Stimulated activated CD4-positive, alpha-beta T cell treated with anti-CD3 and anti-CD28 coated beads, TNF-alpha, amount 100 ng/mL, for 1 hour (primary cell): ENCODE measurements around the gene TAC4.
"Not testable (repeated sequence)": the region's sequence is repeated elsewhere in the genome, so short reads cannot be mapped to it uniquely, and the experiment has no call there.

Experiments
- DNase-seq, 3 donors: peaks; one replicate each; pipeline ENCODE4 v3.0.0-alpha.2; 2020; ENCODE audit warnings: low read depth in 3 of 3, low spot score in 1 of 3

Gene TAC4

DNA sequence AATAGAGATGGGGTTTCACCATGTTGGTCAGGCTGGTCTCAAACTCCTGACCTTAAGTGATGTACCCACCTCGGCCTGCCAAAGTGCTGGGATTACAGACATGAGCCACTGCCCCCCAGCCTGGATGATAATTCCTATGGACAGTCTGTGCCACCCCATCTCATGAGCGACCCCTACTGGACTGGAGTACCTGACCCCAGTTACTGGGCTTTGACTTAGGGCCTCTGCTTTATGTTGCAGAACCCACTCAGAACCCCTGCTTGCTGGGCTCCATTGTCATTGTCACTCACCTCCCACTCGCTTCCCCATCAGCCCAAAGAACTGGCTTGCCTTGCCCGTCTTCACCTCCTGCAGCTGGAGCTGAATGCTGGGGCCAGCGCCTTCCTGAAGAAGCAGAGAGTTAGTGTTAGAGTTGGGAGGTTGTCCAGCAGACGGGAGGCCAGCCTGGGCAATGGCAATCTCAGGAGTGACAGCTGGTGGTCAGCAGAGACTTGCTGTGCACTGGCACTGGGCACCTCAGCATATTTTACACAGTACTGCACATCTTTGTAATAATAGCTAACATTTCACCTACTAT is 4.0 kb downstream of the TAC4 start:
- DNase-seq = no peak

DNA sequence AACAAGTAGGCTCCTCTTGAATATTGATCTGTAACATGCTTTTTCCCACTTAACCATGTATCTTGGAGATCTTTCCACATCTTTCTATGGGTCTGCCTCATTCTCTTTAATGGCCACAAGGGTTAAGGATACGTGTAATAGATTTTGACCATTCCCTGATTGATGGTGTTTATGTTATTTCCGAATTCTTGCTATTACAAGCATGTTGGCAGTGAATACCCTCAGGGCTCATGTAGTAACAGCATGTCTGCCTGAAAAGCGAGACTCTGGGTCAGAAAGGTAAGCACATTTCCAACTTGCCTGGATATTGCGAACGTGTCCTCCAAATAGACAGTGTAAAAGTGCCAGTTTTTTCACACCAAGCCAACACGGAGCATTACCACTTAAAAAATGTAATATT is 5.0 kb downstream of the TAC4 start:
- DNase-seq = no peak

DNA sequence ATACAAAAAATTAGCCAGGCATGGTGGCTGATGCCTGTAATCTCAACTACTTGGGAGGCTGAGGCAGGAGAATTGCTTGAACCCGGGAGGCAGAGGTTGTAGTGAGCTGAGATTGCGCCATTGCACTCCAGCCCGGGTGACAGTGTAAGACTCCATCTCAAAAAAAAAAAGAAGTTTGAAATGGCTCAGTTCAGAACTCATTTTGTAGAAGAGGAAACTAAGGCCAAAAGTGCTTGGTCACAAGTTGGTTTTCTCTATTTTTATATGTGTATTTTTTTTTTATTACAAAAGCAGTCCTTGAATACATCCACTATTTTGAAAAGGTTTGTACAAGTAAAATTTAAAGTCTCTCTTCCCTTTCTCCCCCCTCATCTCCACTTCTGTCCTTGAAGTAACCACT is 5.5 kb downstream of the TAC4 start:
- DNase-seq = no peak

DNA sequence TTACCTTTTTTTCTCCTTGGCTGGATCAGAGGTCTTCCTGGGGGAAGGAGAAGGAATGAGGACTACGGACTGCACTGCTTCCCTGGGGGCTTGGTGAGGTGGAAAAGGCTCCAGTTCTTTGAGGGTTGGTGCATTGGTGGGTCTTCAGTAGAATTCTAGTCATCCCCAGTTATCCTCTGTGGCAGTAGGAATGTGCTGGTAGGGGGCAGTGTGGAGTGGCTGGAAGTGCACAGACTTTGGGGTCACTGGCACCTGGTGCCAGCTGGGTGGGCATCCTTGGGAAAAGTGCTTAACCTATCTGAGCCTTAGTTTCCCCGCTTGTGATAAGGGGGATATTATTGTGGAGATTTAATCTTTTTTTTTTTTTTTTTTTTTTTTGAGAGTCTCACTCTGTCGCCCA is 6.3 kb downstream of the TAC4 start:
- no peak for DNase-seq

DNA sequence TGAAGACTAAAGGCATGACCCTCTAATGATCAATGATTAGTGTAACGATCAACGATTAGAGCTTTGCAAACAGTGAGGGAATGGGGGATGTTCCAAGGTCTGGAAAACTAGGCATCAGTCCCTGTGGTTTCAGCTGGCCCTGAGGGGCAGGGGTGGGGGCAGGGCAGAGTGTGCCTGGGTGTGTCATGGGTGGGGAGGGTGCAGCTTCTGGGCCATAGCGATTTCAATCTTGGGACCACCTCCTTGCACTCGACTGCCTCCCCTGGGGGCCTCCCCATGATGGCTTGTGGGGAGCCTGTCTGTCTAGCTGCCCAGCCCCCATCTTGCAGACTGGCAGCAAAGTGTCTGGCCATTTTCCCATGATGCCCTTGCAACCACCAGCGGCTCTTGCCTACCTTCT is 8.4 kb downstream of the TAC4 start:
- no peak for DNase-seq

DNA sequence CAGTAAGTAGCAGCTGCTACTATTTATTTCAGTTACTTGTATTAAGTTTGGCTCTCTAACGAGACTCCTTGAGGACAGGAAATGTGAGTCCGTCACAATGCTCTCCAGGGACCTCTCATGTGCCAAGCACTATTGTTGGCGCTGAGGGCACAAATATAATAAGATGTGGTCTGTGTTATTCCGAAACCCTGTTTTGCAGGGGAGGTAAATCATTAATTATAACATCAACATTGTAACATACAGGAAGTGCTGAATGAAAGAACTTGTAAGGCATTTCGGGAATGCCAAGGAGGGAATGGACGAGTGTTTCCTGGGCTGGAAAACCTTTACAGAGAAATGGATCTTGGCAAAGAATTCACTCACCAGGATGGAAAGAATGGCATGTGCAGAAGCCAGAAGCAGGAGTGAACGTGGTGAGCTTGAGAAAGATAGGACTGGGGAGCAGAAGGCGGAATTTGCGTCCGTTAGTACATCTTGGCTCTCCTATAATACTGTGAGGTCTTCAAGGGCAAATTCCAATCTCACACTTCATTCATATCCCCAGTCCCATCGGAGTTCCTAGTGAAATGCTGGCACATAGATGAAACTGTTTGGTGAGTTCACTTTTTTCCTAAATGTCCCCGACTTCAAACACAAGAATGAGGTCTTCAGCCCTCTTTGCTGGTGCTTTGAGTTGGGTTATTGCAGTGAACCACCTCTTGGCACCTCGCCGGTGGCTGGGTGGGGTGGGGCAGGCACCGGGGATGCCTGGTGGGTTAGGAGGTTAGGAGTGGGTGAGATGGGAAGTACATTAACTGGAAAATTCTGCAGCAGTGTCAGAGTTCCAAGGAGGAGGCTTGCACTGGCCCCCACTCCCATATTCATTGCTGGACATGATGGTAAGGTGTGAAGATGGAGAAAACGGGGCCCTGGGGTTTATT is 11.5 kb downstream of the TAC4 start:
- DNase-seq = no peak

DNA sequence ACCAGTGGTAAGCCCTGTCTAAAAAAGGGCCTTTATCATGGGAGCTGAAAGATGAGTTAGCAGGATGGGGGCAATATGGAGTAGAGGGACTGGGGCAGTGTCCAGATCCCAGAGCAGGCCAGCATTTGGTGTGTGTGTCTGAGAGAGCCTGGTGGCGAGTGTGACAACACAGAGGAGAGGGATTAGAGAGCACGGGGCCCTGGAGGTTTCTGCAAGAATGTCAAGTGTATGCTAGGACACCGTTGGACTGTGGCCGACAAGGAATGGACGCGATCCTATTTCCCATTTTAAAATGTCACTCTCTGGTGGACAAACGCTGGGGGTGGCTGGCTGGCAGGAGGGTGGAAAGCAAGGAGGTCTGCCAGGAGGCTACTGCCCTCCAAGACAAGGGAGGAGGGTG is 12.4 kb downstream of the TAC4 start:
- DNase-seq = no peak

DNA sequence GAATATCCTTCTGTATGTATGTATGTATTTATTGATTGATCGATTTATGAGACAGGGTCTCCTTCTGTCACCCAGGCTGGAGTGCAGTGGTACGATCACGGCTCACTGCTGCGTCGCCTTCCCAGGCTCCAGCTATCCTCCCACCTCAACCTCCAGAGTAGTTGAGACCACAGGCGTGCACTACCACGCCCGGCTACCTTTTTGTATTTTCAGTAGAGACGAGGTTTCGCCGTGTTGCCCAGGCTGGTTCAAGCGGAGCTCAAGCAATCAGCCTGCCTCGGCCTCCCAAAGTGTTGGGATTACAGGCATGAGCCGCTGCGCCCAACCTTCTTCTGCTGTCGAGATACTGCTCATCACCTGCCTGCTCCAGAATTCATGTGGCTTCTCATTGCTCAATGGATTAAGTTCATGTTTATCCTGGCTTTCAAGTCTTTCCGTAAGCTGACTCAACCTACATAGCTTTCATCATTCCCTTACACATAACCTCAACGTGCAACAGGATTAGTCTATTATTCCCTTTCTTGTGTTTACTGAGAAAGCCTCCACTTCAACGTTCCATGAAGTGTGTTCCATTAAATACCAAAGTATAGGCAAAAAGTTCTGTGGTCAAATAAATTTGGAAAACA is 13.6 kb downstream of the TAC4 start:
- DNase-seq = no peak

DNA sequence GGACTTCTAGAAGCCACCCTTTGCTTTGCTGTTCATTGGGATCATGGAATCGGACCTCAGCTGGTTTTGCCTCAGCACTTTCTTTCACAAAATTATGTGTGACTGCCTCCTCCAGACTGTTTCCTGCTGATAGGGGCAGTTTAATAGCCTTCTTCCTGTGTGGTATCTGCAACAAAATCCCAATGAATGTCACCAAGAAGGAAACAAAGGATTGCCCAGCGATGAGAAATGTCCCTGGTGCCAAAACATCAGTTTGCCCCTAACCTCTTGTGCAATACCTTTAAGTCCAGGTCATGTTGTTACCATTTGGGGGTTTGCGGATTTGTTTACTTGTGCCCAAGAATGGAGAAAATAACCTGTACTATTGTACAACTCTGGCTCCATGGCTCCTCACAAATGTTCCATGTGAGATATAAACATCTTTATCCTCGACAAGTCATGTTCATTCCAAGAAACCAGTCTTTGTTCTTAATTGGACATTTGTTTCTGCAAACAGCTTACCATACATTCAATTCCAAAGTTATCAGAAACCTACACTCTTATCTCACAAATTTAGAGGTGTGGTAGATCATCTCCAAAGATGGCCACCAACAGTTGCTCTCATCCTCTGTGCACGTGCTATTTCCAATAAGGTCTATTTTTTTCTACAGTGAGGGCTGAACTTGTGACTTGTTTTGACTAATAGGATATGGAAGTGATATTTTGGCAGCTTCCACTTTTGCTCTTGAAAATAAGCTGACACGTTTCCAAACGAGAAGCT is 14.8 kb downstream of the TAC4 start:
- DNase-seq = no peak

DNA sequence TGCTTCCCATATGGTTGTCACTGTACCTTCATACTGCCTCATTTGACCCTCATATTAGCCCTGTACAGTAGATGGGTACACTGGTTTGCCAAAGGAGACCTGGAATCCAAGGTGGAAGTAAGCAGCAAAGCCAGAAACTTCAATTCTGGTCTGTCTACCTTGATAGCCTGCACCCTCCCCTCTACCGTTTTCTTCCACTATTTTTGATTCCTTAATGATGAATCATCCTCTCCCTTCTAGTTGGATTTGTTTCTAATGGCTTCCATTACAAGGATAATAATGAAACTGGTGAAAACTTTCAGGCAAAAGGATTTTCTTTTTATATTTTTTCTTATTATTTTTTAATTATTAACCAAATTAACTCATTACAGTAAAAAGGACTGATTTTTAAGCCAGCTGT is 17.3 kb downstream of the TAC4 start:
- no peak for DNase-seq

DNA sequence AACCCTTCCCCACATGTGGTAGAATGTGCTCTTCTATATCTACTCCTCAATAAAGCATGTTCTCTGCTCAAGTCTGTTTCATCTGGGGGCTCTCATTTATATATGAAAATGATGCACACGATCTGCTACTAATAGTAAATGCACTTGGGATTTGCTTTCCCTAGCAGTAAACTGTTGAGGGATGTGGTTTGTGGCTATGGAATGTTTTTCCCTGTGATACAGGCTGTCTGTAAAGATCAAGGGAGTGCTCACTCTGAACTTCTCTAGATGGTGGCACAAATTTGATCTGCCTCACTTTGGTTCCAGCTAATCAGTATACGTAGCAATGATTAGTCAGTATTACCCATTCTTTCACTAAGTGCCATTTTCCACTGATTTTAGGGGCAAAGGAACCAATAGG is 18.8 kb downstream of the TAC4 start:
- DNase-seq = no peak

DNA sequence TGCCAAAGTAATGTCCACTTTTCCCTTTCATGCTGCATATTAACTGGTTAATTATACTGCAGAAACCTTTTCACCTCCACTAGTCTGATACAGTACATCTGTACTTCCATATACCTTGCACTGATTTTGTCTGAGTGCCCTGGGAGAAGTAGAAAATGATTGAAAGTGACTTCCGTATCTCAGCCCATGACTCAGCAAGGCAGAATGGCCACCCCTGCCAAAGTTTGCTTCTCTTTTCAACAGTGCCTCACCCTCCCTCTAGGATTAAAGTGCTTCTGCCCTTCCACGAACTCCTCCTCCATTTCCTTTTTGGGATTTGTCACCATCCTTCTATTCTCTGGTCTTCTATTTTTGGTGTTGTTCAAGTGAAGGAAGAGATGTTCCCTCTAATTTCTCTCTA is 19.5 kb downstream of the TAC4 start:
- DNase-seq = not testable (repeated sequence)

DNA sequence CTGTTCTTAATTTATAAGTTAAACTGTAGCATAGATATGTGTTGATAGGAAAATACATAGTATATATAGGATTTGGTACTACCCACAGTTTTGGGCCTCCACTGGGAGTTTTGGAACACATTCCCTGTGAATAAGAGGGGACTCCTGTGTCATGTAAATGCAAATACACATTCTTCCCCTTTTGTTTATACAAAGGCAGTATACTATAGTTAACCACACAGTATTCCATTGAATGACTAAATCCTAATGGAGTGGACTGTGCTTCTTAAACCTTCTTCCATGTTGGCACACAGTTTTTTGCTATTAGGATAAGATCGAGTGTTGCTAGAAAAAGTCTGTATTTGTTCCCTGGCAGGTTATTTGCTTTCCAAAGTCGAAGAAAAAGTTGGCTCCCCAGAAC is 22.2 kb downstream of the TAC4 start:
- DNase-seq = no peak

DNA sequence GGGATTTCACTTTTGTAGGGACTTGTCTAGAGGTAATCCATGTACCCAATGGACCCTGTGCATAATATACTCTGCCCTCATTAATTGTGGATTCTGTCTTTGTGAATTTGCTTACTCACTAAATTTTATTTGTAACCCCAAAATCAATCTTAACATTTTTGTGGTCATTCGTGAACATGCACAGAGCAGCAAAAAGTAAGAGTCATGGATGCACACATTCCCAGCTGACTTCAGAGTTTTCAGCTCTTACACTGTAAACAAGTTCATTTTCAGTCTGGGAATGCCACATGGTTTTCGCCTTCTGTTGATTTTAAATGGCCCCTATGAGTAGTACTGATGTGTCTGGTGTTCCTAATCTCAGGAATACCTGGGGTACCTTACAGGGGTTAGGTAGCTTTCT is 24.3 kb downstream of the TAC4 start:
- DNase-seq = no peak

DNA sequence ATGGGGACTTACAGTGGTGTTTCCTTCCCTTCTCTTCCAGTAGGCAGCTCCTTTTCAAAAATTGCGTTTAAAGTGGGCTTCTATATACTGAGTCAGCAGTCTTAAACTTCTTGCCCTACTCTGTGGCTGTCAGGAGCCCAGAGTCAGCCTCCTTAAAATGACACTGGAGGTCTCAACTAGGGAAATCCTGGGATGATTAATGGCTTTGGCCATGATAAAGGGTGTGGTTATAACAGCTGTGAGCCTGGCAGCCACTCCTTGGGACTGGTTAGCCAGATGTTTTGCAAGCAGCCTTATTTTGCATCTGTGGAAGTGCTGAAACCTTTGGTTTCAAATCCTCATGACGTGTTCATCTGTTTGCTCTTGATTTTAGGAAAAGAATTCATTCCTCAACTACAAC is 25.0 kb downstream of the TAC4 start:
- DNase-seq = no peak

DNA sequence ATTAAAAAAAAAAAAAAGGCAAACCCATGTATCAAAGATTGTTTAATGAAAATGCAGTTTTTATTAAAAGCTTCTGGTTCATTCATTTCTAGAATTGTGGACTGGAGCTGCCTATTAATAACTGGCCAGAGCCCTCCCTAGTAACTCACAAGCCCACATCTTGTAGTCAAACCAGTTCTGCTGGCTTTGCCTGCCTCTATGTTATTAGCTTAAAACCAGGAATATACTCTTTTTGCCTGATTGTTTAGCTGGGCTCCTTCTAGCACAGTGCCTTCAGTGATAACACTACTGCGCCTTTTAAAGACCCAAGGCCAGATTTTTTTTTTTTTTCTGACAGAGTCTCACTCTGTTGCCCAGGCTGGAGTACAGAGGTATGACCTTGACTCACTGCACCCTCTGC is 26.0 kb downstream of the TAC4 start:
- no peak for DNase-seq

DNA sequence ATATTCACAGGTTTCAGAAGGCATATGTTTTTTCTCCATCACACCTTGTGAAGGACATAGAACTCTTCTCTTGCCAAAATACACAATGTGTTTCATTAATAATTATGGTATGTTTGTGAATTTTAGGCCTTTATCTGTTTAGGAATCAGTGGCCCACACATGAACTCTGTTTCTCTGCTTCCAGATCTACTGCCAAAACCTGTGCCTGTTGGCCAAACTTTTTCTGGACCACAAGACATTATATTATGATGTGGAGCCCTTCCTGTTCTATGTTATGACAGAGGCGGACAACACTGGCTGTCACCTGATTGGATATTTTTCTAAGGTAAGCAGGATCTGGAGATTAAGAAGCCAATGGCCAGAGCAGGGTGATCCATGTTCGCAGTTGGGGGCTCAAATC is 26.4 kb downstream of the TAC4 start:
- no peak for DNase-seq

DNA sequence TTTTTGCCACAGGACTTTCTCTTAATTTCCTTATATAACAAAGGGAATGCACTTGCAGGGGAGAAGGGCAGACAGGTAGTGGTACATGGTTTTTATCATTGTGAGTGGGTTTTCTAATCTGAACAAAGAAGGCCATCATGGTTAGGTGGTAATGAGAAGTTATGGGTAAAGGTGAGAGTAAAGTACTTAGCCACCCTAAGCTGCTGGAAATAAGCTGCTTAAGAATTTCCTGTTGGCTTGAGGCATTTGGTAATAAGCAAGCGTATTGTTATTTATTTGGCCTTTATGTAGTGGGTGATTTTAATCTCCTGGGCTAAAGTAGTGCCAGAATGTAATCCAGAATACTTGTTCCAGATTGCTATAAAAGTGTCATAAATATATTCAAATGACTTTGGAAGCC is 27.1 kb downstream of the TAC4 start:
- DNase-seq = no peak

DNA sequence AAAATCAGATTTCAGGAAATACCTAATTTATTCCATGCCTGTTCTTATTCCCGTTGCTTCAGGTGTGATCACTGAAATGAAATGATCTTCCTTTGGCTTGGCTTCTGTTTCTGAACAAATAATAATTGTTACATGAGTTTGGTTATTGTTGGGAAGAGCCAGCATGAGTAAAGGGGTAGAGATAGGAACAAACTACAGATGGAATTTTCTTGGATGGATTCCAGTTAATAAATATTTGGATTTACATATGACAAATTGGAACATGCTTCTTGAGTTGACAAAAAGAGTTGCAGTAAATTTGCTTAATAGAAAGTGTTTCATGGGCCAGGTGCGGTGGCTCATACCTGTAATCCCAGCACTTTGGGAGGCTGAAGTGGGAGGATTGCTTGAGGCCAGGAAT is 28.2 kb downstream of the TAC4 start:
- DNase-seq = no peak

DNA sequence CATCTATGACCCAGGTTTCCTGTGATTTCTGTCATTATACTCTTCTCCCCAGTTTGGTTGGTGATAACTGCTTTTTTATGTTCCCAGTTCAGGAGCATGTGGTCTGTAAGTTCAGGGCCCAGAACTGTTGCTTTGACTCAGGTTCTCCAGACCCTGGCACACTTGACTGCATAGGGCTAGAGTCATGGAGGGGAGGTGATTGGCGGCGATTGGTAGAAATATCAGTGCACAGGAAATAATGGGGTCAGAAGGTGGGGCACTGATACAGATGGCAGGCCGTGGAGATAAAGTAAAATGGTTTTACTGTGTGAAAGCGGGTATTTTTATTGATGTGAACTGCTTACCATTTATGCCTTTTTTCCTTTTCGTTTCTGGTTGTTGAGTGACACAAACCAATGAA is 28.7 kb downstream of the TAC4 start:
- DNase-seq = no peak

DNA sequence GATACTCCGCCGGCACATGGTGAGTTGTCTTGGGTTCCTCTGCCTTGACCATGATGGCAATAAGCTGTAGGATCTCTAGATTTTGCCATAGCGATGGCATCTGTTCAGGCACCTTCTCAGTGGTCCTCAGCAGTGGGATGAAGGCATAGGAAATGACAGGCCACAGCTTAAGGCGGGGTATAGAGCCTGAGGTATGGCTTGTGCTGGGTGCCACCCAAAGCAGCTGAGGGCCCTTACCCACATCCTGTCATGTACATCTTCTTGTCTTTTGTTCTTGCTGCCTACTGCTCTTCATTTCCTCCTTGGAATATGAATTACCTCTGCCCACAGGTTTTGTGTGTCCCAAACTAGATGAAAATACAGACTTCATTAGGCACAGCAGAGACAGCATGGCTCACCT is 29.9 kb downstream of the TAC4 start:
- peak in 2 of 3 donors; percentile 15 to 31 for DNase-seq

DNA sequence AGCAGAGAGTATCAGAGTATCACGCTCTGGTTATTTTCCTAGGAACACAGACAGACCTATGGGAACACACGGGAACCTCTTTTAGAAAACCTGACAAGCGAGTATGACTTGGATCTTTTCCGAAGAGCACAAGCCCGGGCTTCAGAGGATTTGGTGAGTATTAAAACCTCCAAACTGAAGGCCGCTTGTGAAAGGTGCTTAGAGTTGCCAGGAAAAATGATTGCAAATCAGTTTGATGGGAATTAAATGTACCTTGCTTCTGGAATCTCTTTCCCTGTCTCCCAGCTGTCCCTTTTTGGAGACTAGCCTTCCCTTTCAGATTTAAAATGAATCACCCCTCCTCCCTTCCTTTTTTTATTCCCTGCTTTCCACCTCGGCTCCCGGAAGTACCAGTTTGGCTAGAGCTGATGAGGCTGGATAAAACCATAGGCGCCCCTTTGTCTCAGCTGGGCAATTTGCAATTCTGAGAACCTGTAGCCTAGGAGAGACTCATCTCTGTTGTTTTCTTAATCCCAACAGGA is 32.0 kb downstream of the TAC4 start:
- no peak for DNase-seq
